HL-60/S4 treated with retinoic acid at 250 ng/mL for 4 days and 3 days (cell line): ENCODE measurements around the gene ZDHHC14.

Experiments used
- in situ Hi-C: fragments of 300-500 bp; cut with MboI; formaldehyde crosslinking; loops from 2 replicates; pipeline ENCODE4 v1.7.0; 2022; ENCODE audit warnings: low sequenced_read_pairs

Gene ZDHHC14

GRCh38 chr6:157635388-157636244, 254.6 kb downstream of the ZDHHC14 start:
- in situ Hi-C loops, result no loop called here

GRCh38 chr6:157637516-157637915, 256.5 kb downstream of the ZDHHC14 start:
- in situ Hi-C loops, result no loop called here

- in situ Hi-C loops, result no loop called here
These were observed 257.1 kb downstream of the ZDHHC14 start for GRCh38 chr6:157637941-157638662.

- in situ Hi-C loops, result no loop called here
These were observed 257.8 kb downstream of the ZDHHC14 start for GRCh38 chr6:157638779-157639178.

GRCh38 chr6:157640746-157641451, 259.9 kb downstream of the ZDHHC14 start:
- in situ Hi-C loops, result no loop called here

GRCh38 chr6:157641837-157642236, 260.8 kb downstream of the ZDHHC14 start:
- in situ Hi-C loops, result no loop called here

GRCh38 chr6:157642736-157643135, 261.7 kb downstream of the ZDHHC14 start:
- in situ Hi-C loops, result no loop called here

- in situ Hi-C loops, result no loop called here
These were observed 263.2 kb downstream of the ZDHHC14 start for GRCh38 chr6:157644043-157644810.

- in situ Hi-C loops, result no loop called here
These were observed 264.3 kb downstream of the ZDHHC14 start for GRCh38 chr6:157645201-157645795.

- in situ Hi-C loops, result no loop called here
These were observed 265.0 kb downstream of the ZDHHC14 start for GRCh38 chr6:157646012-157646411.

- in situ Hi-C loops, result no loop called here
These were observed 266.4 kb downstream of the ZDHHC14 start for GRCh38 chr6:157647261-157647915.

GRCh38 chr6:157648561-157648960, 267.6 kb downstream of the ZDHHC14 start:
- in situ Hi-C loops, result no loop called here

- in situ Hi-C loops, result no loop called here
These were observed 268.6 kb downstream of the ZDHHC14 start for GRCh38 chr6:157649311-157650260.

- in situ Hi-C loops, result no loop called here
These were observed 269.3 kb downstream of the ZDHHC14 start for GRCh38 chr6:157650261-157650640.

GRCh38 chr6:157650801-157651200, 269.8 kb downstream of the ZDHHC14 start:
- in situ Hi-C loops, result no loop called here

GRCh38 chr6:157651731-157652490, 270.9 kb downstream of the ZDHHC14 start:
- in situ Hi-C loops, result no loop called here

GRCh38 chr6:157652601-157653363, 271.8 kb downstream of the ZDHHC14 start:
- in situ Hi-C loops, result no loop called here
